ENCODE results near the gene KCTD4.

- TF ChIP-seq, protein P1, sequence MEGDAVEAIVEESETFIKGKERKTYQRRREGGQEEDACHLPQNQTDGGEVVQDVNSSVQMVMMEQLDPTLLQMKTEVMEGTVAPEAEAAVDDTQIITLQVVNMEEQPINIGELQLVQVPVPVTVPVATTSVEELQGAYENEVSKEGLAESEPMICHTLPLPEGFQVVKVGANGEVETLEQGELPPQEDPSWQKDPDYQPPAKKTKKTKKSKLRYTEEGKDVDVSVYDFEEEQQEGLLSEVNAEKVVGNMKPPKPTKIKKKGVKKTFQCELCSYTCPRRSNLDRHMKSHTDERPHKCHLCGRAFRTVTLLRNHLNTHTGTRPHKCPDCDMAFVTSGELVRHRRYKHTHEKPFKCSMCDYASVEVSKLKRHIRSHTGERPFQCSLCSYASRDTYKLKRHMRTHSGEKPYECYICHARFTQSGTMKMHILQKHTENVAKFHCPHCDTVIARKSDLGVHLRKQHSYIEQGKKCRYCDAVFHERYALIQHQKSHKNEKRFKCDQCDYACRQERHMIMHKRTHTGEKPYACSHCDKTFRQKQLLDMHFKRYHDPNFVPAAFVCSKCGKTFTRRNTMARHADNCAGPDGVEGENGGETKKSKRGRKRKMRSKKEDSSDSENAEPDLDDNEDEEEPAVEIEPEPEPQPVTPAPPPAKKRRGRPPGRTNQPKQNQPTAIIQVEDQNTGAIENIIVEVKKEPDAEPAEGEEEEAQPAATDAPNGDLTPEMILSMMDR (IDR thresholded peaks at IDR 0.05; ENCODE audit: insufficient read depth, low read depth, low read length) = no peak
- TF ChIP-seq EZH2 (IDR thresholded peaks at IDR 0.05; ENCODE audit: insufficient read depth, low read length) = no peak
Observed at GRCh38 chr13:45196096-45196495, 4.7 kb downstream of the KCTD4 start.
